ENCODE measurements around the gene TCAP.

Gene TCAP

DNA sequence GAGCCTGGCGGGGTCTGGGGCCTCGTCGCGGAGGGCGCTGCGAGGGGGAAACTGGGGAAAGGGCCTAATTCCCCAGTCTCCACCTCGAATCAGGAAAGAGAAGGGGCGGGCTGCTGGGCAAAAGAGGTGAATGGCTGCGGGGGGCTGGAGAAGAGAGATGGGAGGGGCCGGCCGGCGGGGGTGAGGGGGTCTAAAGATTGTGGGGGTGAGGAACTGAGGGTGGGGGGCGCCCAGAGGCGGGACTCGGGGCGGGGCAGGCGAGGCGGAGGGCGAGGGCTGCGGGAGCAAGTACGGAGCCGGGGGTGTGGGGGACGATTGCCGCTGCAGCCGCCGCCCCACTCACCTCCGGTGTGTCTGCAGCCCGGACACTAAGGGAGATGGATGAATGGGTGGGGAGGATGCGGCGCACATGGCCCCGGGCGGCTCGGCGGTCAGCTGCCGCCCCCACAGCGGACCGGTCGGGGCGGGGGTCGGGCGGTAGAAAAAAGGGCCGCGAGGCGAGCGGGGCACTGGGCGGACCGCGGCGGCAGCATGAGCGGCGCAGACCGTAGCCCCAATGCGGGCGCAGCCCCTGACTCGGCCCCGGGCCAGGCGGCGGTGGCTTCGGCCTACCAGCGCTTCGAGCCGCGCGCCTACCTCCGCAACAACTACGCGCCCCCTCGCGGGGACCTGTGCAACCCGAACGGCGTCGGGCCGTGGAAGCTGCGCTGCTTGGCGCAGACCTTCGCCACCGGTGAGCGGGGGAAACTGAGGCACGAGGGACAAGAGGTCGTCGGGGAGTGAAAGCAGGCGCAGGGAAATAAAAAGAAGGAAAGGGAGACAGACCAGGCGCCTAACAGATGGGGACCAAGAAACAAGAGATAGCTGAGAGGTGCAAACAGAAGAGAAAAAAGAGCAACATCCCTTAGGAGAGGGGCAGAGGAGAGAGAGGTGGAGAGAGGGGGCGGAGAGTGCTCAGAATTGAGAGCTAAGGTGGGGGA, 3.1 kb downstream of the TCAP start, which contains the start of gene PNMT:
Gene PNMT (plus strand): TSS at position 509 of the 980 bp plus-strand sequence. CDS start 23 bp downstream, at position 532.
- DNase-seq = peak; percentile 26

DNA sequence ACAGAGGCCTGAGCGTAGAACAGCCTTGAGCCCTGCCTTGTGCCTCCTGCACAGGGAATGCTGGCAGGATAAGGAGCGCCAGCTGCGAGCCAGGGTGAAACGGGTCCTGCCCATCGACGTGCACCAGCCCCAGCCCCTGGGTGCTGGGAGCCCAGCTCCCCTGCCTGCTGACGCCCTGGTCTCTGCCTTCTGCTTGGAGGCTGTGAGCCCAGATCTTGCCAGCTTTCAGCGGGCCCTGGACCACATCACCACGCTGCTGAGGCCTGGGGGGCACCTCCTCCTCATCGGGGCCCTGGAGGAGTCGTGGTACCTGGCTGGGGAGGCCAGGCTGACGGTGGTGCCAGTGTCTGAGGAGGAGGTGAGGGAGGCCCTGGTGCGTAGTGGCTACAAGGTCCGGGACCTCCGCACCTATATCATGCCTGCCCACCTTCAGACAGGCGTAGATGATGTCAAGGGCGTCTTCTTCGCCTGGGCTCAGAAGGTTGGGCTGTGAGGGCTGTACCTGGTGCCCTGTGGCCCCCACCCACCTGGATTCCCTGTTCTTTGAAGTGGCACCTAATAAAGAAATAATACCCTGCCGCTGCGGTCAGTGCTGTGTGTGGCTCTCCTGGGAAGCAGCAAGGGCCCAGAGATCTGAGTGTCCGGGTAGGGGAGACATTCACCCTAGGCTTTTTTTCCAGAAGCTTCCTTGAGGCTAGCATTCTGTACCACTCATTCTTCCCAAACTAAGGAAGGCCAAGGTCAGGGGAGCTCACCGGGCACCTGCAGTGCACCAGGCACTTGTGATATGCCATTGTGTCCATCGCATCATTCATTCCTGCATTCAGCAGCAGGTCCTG, 5.0 kb downstream of the TCAP start:
- no peak for DNase-seq

DNA sequence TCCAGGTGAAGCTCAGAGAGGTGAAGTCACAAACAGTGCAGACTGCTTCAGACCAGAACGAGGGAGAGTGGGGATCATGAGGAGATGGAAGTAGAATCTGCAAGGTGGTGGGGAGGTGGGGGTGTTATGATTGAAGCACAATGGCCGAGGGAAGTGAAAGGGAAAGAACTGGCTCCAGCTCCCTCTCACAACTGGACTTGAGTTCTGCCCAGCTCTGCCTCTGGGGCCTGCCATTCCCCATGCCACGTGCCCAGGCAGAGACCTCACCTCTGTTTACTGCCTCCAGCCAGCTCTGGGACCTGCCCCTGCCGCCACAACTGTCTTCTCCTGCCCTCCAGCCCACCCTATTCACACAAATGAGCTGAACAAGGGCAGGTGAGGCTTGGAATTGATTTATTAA, 5.6 kb downstream of the TCAP start:
- no peak for DNase-seq

DNA sequence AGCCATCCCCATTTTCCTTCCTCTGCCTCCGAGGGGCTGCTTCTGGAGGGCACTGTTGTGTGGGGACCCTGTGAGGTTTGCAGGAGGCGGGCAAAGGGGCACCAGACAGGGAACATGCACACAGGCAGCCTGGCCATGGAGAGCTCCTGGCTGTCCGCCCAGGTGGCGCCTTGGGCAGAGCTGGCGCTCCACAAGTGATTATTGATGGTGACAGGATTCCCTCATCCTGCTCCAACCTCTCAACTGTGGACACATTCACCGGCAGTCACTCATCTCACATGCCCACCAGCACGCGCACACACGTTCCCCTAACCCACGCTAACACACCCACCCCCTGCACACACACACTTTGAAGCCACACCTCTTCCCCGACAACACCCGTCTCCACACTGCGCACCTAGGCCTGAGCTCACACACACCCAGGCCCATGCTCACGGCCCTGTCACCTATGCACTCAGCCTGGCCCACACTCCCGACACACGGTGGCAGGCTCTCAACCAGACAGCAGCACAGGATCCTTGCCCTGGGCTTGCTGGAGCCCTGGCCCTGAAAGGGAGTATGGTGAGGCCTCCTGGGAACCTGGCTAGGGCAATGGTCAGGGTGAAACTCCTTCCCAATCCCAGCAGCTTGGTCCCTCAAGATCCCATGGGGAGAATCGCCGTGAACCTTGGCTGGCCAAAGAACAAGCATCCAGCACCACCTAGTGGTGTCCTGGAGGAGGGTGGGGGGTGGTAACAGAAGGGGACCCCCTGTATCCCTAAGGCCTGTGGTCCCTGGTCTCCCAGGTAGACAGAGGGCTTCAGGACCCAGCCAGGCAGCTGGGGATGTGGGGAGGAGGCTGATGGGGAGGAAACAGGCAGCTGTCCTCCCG, 6.7 kb downstream of the TCAP start:
- no peak for DNase-seq

DNA sequence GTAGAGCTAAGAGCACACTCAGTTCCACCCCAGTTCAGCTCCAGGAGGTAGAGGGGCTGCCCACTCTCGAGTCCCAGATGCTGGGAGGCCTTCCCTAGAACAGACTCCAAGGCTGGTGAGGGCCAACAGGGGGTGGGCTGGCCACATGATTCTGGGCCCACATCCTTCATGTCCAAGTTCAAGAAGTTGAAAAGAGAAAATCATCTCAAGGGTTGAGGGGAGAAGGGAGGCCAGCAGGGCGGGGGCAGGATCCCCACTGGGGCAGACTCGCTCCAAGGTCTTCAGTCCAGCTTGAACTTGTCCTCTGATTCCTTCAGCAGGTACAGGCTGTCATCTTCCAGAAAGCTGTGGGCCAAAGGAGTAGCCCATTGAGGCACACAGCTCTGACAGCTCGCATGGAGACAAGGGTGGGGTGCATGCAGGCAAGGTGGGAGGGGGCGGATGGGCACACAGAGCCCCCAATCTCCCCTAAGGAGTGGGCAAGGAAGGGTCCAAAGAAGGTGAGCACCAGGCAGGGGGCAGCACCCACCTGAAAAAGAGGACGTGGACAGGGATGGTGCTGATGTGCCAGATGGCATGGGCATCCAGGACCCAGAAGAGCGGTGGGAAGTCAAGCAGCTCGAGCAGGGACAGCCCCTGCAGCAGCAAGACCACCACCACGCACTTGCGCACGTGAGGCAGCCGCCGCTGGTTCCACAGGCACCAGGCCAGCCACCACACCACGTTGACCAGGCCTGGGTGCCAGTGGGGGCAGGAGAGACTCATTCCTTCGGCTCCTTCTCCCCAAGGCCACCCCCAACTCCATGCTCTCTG, 7.6 kb downstream of the TCAP start:
- no peak for DNase-seq

DNA sequence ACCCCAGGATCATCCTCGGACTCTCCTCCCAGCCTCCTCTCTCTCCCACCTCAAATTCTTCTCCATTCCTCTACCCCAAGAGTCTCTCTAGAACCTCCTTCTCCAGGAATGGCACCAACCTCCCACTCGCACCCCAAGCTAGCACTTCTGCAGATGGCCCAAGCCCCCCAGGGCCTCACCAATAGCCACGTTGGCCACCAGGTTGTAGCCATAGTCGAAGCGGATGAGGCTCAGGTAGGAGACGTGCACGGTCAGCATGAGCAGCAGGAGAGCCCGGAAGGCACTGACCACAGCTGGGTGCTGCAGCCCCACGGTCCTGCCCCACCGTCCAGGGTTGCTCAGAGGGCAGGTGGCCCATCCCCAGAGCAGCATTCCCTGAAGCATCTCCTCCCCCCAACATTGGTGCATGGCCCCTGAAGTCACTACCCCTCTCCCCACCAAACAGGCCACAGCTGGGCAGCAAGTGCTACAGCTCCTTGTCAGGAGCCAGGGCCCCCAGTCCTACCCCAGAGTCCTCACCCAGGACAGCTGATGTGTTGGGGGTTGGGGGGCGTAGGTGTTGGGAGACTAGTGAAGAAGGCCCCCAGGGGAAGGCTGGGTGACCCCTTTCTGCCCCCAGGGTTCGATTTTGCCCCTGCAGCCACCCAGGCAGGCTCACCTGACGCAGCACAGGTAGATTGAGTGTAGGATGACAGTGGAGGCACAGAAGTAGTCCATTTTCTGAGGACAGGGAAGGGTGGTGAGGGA, 8.4 kb downstream of the TCAP start:
- no peak for DNase-seq

DNA sequence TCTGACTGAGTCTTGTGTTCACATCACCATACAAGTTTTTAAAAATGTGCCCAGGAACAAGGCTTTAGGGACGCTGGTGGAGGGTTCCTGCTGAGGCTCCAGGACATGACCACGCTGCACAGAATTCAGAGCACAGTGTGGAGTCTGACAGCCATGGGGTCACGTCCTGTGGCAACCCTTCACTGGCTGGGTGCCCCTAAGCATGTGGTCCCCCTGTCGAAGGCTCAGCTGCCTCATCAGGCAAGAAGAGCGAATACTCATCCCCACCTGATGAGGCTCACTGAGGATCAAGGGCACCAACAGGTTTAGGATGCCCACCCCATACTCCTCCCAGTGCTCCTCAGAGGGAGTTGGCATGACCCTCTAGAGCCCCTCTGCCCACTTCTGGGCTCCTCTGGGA, 9.0 kb downstream of the TCAP start:
- no peak for DNase-seq

DNA sequence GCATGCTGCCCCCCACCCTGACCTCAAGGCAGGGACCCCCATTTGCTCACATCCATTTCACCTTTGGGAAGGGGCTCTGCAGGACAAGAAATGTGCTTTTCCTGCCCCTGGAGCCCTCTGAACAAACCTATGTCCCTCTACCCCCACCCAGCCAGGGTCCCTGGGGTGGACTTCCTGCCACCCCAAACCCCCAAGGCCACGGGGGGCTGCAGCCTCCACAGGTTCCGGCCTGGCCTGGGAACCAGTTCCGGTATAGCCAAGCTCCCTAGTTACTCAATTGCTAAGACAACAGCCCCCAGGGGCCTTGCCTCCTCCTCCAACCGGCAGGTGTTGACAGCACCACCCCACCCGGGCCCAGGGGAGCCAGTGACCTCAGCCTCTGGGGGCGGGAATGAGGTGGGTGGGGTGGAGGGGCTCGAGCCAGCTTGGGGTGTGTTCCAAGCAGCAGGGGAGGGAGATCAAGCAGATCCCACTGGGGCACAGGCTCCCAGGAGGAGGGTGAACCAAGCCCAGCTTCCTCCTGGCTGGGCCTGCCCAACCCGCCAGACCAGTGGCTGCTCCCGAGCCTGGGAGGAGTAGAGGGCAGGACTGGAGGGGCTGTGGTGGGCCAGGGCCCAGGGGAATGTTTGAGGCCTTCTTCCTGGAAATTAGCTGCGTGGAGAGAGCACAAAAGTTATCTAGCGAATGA, 9.7 kb downstream of the TCAP start:
- DNase-seq = no peak

DNA sequence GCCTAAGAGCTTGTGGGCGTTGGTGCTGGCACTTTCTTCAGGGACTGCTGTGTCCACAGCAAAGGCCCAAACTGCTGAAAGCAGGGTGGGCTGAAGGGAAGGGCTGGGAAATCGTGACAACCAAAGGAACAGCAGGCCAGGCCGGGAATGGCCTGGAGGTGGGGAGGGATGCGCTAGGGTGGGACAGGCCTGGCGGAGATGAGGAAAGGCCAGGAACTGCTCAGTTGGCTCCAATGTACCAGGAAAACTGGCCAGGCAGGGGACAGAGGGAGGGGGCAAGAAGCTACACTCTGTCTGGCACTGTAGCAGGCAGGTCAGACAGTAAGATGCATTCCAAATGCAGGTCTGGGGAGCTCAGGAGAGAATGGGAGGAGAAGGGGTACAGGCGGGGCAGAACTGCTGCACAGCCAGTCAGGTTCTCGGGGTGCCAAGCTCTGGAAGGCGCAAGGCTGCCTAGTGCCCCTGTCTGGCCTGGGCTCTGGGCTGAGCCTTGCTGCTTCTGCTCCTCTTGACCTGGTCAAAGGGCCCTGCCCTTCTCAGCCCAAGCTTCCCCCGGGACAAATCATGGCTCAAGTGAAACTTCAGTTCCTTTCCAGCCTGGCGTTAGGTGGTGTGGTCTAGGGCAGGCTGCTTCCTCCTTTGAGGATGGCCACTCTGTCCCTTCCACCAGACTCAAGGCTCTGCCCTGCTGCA, 10.4 kb downstream of the TCAP start:
- DNase-seq = no peak

DNA sequence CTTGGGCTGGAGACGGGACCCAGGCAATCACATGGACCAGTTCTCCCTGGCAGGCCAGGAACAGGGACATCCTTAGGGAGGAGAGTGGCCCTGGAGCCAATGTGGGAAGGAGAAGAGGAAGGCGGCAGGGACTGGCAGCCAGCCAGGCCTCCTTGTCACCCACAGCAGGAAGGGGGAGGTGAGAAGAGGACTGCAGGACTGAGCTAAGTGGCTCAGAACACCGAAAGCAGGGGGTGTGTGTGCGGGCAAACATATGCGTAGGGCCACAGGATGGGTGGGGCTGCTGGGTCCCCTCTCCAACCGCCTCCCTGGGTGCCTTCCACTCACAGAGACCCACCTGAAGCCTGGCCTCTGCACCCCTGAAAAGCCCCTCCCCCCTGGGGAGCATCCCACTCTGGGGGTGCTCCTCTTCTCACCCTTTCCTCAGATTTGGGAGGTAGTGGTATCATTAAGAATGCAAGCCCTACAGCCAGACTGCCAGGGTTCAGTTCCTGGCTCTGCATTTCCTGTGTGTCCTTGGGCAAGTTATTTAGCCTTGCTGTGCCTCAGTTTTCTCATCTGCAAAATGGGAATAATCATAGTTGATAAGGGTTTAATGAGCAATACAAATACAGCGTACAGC, 11.2 kb downstream of the TCAP start:
- no peak for DNase-seq

DNA sequence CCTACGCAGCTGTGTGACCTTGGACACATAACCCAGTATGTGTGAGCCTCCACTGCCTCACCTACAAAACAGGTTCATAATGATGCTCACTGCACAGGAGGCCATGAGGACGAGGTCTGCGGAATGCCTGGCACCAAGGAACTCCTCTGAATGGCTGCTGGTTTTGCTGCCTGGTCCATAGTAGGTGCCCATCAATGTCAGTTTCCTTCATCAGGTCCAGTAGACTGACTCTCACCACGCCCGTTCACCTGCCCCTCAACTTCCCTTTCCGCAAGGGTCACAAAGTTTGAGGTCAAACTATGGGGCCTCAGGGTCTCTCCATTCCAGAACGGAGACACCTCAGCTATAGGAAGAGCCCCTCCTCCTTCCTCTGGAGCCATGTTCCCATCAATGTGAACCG, 11.9 kb downstream of the TCAP start:
- no peak for DNase-seq

DNA sequence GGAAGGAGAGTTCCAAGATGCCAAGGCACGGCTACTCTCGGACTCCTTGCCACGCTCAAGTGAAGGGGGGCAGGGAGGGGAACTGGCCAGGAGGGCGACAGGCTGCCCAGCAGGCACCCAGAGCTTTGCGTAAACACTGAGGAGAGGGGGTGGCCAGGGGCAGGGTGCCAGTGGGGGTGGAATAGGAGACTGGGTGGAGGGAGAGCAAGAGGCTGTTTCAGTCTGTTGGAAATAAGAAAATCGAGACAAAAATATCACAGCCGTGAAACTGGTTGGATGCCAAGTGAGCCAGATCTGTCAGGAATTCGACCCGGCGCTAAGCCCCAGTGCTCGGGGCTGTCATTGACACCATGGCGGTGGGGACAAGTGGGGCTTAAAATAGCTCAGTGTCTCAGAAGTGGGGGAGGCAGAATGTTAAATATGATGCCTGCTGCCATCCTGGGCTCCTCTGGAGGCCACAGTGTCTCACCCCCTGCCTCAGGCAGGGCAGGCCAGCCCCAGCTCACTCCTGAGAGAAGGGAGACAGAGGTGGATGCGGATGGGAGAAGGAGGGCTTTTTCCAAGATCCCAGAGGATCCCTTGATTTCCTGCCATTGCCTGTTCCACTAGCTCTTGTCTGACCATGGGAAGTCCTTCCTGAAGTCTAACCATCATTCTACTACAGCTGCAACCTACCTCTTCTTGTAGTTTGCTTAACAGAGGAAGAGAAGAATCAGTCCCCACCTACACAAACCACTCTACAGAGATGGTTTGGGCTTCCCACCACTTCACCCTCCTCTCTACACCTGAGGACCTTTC, 12.6 kb downstream of the TCAP start:
- DNase-seq = no peak

DNA sequence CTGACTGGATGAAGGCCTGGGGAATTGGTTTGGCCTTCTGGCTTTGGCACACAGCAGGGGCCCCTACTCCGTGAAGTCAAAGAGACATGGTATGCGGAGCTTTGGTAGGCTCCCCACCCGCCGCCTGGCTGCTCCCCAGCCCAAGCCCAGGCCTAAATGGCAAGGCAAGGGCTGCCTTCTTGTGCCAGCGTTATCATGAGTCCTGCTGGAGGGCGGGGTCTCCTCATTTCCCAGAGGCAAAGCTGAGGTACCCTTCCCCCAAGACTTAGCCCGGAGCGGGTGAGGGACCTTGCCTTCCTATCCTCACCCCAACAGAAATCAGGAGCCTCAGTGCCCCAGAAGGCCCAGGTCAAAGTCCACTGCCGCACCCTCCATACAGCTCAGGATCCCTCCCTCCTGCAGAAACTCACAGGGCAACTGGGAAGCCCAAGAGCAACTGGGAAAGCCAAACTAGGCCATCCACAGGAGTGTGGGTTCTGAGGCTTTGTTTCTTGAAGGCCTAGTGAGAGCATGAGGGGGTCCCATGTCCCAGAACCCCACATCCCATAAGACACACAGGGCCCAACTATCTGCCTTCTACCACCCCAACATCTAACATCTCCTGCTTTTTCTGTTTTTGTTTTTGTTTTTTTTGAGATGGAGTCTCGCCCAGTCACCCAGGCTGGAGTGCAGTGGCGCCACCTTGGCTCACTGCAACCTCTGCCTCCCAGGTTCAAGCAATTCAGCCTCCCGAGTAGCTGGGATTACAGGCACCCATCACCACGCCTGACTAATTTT, 13.4 kb downstream of the TCAP start:
- DNase-seq = no peak

DNA sequence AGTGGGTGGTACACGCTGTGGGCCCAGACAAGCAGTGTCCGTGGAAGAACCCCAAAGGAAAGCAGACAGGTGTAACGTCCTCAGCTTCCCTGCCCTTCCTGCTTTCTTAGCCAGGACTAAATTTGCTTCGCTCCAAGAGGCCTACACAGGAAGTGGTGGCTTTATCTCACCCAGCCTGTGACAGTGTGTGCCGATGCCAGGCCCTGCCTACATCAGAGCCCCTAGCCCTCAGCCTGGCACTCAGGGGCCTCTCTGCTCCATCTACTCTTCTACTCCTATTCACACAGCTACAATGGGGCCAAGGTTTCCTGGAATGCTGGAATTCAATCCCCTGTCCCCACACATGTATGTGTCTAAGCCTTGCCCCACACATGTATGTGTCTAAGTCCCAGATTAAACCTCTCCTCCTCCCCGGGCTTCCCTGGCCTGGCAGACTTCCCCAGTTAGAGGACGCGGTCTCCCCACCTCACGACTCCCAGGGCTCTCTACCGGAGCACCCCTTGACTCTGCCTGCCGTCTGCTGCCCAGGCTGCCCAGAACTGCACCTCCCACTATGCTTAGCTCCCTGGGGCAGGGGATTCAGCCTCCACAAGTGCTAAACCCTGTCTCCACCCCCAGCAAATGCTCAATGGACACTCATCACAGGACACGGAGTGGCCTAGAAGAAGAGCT, 14.5 kb downstream of the TCAP start:
- no peak for DNase-seq

DNA sequence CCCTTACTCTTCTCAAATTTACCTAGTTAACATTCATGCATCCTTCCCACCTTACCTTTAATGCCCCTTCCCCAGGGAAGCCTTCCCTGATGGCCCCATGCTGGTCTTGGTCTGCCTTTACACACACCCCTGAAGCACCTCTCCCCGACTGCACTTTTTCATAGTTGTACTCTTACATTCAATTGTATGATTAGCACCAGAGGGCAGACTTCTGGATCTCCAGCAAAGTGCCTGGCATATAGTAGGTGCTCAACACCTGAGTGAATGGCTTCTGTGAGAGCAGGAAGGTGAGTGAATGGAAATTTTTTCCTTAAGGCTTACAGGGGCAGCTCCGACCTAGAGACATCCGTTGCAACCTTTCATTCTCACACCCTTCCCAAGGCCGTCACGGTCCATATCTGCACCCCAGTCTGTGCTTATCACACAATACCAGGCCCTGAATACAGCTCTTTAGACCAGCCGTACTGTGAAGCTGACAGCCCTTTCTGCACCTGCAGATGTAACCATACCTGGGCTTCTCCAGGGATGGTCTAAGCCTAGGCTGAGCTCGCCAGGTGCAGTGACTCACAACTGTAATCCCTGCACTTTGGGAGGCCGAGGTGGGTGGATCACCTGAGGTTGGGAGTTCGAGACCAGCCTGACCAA, 18.3 kb downstream of the TCAP start:
- DNase-seq = no peak

DNA sequence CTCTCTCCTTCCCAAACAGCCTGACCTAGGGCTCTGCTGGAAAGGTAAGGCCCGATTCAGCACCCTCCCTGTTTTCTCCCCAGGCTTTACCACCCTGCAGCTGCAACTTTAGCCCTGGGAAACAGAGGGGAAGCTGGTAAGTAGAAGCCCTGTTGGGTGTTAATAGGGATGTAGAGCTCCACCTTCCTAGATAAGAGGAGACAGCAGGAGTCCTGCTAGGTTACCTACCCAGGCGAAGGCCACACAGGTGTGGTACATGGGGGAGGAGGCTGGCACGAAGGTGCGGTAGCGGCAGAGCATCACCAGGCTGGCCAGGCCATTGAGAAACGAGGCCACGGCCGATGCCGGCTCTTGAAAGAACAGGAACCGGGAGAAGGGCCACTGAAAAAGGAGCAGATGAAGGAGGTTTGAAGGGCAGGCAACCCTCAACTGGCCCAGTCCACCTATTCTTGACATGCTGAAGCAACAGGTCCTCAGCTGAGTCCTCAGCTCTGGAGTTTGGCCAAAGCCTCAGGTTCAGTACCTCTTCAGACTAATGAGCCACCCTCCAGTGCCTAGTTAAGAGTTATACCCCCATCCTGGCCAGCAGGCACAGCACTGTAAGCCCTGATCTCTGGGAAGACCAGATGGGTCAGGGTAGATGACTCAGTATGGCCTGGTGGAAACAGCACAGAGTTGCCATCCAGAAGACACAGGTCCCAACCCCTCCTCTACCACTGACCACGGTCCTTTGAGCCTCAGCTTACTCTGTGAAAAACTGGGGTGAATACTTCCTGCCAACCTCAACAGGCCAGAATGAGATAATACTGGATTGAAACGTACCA, 19.4 kb downstream of the TCAP start:
- no peak for DNase-seq

Measured in NCI-H748 treated with DMSO at 0.1 percent for 48 hours (cell line).